Measurements from ENCODE around the gene EDN1. TPM values are rescaled to one million over a fixed set of nuclear protein-coding genes. Genes with fewer than 3 reads are reported as not detected.
A peak's percentile ranks its signal among the peaks of the same experiment; 100 is the strongest.

EDN1 gene
- total and polyA plus RNA-seq, 10 of the 15 experiments (the other 5 are each of a cell fraction or from before 2014, with no cell fraction given) = 2.0 to 6.6 (median 3.1) TPM

GRCh38 chr6:12289365-12289919 lies 719 bp upstream of the EDN1 start (continued):
- peak; percentile 48; the same call in 1 of the 2 replicates for TF ChIP-seq ZNF384 (IDR thresholded peaks at IDR 0.05; ENCODE audit: borderline replicate concordance, low read depth, low read length)
- TF ChIP-seq GABPA (IDR thresholded peaks at IDR 0.05; ENCODE audit: low read depth) = no peak
- no peak for TF ChIP-seq STAT1 (conservative IDR thresholded peaks at IDR 0.05)
- no peak for TF ChIP-seq MLLT1 (IDR thresholded peaks at IDR 0.05)
- no peak for TF ChIP-seq ZBTB33 (IDR thresholded peaks at IDR 0.05)
- TF ChIP-seq CUX1 (IDR thresholded peaks at IDR 0.05; ENCODE audit: insufficient replicate concordance, low read depth, low read length) = no peak
- no peak for TF ChIP-seq ATF7 (IDR thresholded peaks at IDR 0.05; ENCODE audit: low read depth)
- TF ChIP-seq TBL1XR1 (IDR thresholded peaks at IDR 0.05; ENCODE audit: low read depth, low read length) = no peak
- TF ChIP-seq BHLHE40 (IDR thresholded peaks at IDR 0.05; ENCODE audit: borderline replicate concordance in 1 of 2, low read depth in 2 of 2, low read length in 1 of 2) = no peak
- no peak for TF ChIP-seq TCF3 (IDR thresholded peaks at IDR 0.05; ENCODE audit: borderline replicate concordance, insufficient read depth, low read depth, low read length)
- no peak for TF ChIP-seq NFXL1 (IDR thresholded peaks at IDR 0.05; ENCODE audit: borderline replicate concordance)
- TF ChIP-seq FOXM1 (IDR thresholded peaks at IDR 0.05; ENCODE audit: low read depth, low read length) = peak; percentile 63; the same call in 1 of the 2 replicates
- peak; percentile 96 for TF ChIP-seq SMC3 (IDR thresholded peaks at IDR 0.05; ENCODE audit: borderline replicate concordance, low read length)
- no peak for TF ChIP-seq IRF3 (IDR thresholded peaks at IDR 0.05)
- no peak for TF ChIP-seq ZBTB11 (CRISPR knock-in tag; IDR thresholded peaks at IDR 0.05)
- no peak for TF ChIP-seq HCFC1 (IDR thresholded peaks at IDR 0.05; ENCODE audit: low read length)
- TF ChIP-seq MEF2A (IDR thresholded peaks at IDR 0.05; ENCODE audit: insufficient read depth, low read depth, low read length) = no peak
